Hematopoietic multipotent progenitor cell (in vitro differentiated cells): ENCODE data around the gene SPATS2. TPM values are rescaled to one million over a fixed set of nuclear protein-coding genes. Genes with fewer than 3 reads are reported as not detected.
"Not testable (repeated sequence)": the region's sequence is repeated elsewhere in the genome, so short reads cannot be mapped to it uniquely, and the experiment has no call there.

Source experiments
- DNase-seq, 3 donors: peaks; one replicate each; pipeline ENCODE4 v3.0.0-alpha.2; 2011 to 2015; ENCODE audit warnings: low read depth in 2 of 3, low spot score in 2 of 3
- total RNA-seq: library from RNA; depleted of rRNA; stranded (reverse); fragments of >200 nt; gene quantifications from one replicate; pipeline ENCODE4 v1.2.3, GENCODE V29; 2012

SPATS2 gene
- 11.0 TPM for total RNA-seq

DNA sequence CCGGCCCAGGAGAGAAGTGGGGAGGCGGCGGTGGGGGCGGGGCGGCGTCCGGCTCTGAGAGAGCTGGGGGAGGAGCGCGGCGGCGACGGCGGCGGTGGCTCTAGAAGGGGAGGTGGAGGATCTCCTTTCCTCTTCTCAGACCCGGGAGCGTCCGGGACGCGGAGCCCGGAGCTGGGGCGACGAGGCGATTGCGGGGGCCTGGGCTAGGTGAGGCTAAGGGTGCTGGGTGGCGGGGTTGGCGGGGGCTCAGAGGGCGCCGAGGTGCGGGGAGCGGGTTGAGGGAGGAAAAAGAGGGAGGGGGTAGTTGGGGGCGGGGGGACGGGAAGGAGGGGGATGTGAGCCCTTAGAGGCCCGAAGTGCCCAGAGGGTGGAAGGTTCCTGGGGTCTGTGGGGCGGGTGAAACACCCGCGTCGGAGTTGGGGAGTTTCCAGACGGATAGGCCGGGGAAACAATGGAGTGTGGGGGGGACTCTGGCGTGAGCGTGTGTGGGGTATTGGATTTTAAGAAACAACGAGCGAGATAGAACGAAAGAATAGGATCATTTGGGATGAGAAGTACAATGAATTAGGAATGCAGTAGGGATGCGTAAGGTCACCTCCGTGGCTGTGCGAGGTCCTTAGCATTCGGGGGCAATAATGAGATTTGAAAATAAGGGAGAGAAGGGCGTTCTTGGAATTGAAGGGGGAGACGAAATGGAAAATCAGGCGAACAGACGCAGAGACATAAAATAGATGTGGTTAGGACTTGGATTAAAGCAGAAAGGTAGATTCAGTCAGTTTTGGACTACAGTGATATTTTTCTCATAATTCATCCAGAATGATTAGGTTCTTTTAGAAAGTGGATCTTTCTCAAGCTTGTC is at the start of gene SPATS2:
Gene SPATS2 (plus strand): TSS at position 82 of the 859 bp plus-strand sequence. CDS start 93,551 bp downstream, outside the sequence.
- peak in 1 of 3 donors; percentile 61 for DNase-seq

DNA sequence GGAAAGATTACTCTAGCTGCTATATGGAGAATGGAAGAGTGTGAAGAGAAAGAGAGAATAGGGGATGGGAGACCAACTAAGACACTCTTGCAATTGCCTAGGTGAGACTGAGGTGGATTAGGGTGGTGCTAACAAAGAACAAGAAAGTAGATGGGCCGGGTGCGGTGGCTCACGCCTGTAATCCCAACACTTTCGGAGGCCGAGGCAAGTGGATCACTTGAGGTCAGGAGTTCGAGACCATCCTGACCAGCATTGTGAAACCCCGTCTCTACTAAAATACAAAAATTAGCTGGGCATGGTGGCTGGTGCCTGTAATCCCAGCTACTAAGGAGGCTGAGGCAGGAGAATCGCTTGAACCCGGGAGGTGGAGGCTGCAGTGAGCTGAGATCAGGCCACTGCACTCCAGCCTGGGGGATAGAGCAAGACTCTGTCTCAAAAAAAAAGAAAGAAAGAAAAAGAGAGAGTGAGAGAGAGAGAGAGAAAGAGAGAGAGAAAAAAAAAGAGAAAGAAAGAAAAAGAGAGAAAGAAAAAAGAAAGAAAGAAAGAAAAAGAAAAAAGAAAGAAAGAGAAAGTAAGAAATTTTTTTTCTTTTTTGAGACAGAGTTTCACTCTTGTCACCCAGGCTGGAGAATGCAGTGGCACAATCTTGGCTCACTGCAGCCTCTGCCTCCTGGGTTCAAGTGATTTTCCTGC is 46.7 kb upstream of the SPATS2 start:
- DNase-seq, result not testable (repeated sequence)

GRCh38 chr12:49322367-49322707 is 44.9 kb upstream of the SPATS2 start:
- DNase-seq, result no peak

- DNase-seq, result peak; percentile 85 to 99 (median 98)
Observed at GRCh38 chr12:49322708-49323523, 44.3 kb upstream of the SPATS2 start, which contains the start of gene TROAP. Gene TROAP (plus strand): TSS chr12:49323255. CDS start chr12:49323609, 354 bp downstream.

DNA sequence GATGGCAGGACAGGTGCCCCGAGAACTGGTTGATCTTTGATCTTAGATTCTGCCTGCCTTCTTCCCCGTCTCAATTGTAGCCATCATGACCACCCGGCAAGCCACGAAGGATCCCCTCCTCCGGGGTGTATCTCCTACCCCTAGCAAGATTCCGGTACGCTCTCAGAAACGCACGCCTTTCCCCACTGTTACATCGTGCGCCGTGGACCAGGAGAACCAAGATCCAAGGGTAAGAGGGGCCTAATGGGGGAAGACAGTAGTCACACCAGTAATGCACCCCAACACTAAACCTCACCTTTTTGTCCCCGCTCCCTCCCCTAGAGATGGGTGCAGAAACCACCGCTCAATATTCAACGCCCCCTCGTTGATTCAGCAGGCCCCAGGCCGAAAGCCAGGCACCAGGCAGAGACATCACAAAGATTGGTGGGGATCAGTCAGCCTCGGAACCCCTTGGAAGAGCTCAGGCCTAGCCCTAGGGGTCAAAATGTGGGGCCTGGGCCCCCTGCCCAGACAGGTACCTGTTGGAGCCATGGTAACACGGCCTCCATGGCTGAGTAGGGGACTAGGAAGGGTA is 43.7 kb upstream of the SPATS2 start:
- no peak for DNase-seq

DNA sequence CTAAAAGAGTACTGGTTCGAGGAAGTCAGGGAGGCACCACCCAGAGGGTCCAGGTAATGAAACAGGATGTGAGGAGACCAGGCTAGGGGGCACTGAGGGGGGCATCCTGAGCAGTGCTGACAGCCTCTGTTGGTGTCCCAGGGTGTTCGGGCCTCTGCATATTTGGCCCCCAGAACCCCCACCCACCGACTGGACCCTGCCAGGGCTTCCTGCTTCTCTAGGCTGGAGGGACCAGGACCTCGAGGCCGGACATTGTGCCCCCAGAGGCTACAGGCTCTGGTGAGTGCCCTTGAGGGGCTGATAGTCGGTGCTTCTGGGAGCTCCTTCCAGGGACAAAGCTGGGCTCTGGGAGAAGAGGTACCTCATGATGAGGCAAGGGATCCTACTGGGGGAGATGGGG is 41.7 kb upstream of the SPATS2 start:
- DNase-seq, result no peak

DNA sequence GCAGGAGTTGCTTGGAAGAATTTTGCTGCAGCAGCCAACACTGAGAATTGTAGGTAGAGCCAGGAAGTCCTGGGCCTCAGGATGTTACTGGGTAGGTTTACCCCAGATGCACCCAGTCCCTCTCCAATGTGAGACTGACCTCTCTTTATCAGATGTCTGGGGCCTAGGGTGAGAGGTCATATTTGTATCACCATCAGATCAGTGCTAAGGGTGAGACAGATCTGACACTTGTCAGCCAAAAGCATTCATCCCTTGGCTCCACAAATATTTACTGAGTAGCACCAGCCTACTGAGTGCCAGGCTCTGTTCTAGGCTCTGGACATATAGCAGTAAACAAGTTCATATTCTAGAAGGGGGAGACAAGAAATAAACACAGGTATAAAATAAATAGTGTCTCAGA is 39.9 kb upstream of the SPATS2 start:
- DNase-seq, result no peak

DNA sequence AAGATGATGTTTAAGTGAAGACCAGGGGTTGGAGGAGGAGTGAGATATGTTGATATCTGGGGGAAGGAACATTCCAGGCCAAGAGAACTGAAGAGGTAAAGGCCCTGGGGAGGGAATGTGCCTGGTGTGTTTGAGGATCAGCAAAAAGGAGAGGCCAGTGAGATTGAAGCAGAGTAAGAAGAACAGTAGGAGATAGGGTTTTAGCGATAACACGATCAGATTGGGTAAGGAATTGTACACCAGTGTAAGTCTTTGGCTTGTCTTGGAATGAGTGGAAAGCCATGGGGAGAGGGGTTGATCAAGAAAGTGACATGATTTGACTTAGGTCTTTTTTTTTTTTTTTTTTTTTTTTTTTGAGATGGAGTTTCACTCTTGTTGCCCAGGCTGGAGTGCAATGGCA is 39.4 kb upstream of the SPATS2 start:
- no peak for DNase-seq

- no peak for DNase-seq
Observed at GRCh38 chr12:49328816-49329215, 38.4 kb upstream of the SPATS2 start.

GRCh38 chr12:49330032-49330619 is 37.1 kb upstream of the SPATS2 start:
- no peak for DNase-seq

- DNase-seq, result no peak
Observed at GRCh38 chr12:49330631-49331379, 36.5 kb upstream of the SPATS2 start.

DNA sequence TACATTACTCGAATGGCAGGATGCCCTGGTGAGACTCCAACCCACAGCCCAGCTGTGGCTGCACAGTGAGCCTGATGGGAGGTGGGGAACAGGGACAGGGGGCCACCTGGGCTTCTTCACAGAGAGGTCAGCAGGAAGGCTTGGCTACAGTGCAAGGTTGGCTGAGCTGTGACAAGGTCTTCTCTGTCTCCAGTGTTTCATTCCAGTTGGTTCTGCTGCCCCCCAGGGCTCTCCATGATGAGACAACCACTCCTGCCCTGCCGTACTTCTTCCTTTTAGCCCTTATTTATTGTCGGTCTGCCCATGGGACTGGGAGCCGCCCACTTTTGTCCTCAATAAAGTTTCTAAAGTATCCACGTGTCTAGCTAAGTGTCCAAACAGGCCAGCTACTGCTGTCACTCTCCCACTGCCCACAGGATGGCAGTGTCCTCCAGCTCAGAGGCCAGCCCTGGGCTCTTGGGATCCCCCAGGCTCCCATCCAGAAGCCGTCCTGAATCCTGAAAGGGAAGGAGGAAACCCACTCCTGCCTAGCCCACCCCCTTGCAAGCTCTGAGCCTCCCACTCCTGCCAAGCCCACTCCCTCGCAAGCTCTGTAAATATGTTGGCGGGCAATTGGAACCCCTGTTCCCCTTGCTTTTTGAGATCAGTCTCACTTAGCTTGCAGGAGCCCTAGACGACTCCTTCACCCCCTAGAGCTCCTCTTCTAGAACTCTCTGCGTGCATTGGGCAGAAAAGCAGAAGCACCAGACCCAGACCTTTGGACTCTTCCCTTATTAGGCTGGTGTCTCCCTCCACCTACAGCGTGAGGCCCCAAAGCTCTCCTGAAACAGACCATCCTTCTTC is 35.7 kb upstream of the SPATS2 start:
- no peak for DNase-seq

GRCh38 chr12:49332441-49332861 is 34.8 kb upstream of the SPATS2 start:
- DNase-seq, result no peak

- no peak for DNase-seq
Observed at GRCh38 chr12:49332891-49333371, 34.3 kb upstream of the SPATS2 start.

DNA sequence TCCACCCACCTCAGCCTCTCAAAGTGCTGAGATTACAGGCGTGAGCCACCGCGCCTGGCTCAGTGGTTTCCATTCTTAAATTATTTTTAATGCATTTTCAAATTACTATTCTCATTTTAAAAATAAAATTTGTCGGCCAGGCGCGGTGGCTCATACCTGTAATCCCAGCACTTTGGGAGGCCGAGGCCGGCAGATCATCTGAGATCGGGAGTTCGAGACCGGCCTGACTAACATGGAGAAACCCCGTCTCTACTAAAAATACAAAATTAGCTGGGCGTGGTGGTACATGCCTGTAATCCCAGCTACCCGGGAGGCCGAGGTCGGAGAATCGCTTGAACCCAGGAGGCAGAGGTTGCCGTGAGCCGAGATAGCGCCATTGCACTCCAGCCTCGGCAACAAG is 33.5 kb upstream of the SPATS2 start:
- not testable (repeated sequence) for DNase-seq

GRCh38 chr12:49334226-49334625 is 33.0 kb upstream of the SPATS2 start:
- no peak for DNase-seq

GRCh38 chr12:49334681-49335080 is 32.6 kb upstream of the SPATS2 start:
- no peak for DNase-seq

DNA sequence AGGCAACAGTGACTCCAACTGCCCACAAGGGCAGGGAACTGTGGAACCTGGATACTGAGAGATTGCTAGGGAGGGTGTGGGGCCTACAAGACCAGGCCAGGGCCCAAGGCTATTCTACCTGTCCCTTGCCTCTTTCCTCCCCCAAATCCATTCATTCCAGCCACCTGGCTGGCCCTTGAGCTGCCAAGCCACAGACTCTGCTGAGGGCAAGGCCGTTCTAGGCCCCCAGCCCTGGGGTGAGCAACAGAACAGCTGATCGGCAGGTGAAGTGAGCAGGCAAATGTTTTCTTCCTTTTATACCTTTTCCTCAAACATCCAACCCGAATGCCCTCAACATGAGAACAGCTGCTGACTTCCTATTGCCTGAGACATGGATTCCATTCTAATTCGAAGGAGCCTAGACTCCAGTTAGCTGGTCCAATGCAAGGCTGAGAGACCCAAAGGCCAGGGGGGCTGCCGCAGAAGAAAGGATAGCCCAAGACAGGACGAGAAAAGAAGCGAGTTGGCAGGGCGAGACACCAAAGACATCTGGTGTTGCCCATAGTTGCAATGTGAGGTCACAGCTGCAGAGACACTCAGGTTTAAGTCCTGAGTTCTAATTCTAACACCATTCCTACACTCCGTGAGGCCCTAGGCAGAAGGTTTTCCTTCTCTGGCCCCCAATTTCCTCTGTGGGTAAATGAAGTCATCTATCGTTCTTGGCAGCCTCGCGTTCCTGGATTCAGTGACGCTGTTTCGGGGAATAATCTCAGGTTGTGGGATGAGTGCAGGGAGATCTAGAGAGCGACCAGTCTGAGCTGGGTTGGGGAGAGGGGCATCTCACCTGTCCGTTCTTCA is 31.9 kb upstream of the SPATS2 start:
- no peak for DNase-seq
